T-cell (primary cell): ENCODE data around the gene TNS4. TPM values are rescaled to one million over a fixed set of nuclear protein-coding genes. Genes with fewer than 3 reads are reported as not detected.

Experiments
- ATAC-seq, 4 experiments: fragments of 200-7000 bp in 3 of 4; fragments of 150-1000 bp in 1 of 4; cut with Tn5 transposase; replicated peaks in 1 of 4; 1 replicate in 3 of 4; 2 replicates in 1 of 4; pipeline ENCODE4 v1.10.0; 2021; ENCODE audit warnings: moderate library complexity in 3 of 4, mild to moderate bottlenecking in 2 of 4, moderate number of reproducible peaks in 1 of 4
- CTCF ChIA-PET, 2 donors: fragments of 300-600 bp; sonication (Branson Sonifier 250); formaldehyde crosslinking; loops; one replicate each; lab custom pipeline; 2022; ENCODE audit warnings: antibody characterized with exemption in 2 of 2; lab: Charles Lee
- POLR2A ChIA-PET, 2 donors: fragments of 300-600 bp; sonication (Branson Sonifier 250); formaldehyde crosslinking; loops; one replicate each; lab custom pipeline; 2022; ENCODE audit warnings: antibody characterized with exemption in 2 of 2; lab: Charles Lee
- DNase-seq, 35 experiments: peaks; one replicate each; pipeline versions ENCODE4 v3.0.0 to v3.0.0-alpha.2; 2013 to 2023
- H3K27ac ChIP-seq: one replicate; pipeline ENCODE4 v1.5.1; 2013; ENCODE audit warnings: low read length
- H3K27me3 ChIP-seq, 2 experiments: replicated peaks in 1 of 2; 1 replicate in 1 of 2; 2 replicates in 1 of 2; pipeline versions ENCODE4 v1.6.1 to v1.7.0; 2013; ENCODE audit warnings: low read length in 1 of 2, mixed read lengths in 1 of 2; ENCODE audit not compliant: control insufficient read depth in 2 of 2, insufficient read depth in 2 of 2; ENCODE audit errors: extremely low read depth in 1 of 2
- H3K36me3 ChIP-seq, 2 donors: 1 replicate in 1 of 2; 2 replicates in 1 of 2; pipeline versions ENCODE4 v1.6.1 to v1.7.0; 2013; ENCODE audit warnings: low read length in 1 of 2; ENCODE audit not compliant: control insufficient read depth in 2 of 2, insufficient read depth in 1 of 2; ENCODE audit errors: extremely low read depth in 1 of 2
- H3K4me1 ChIP-seq, 2 experiments: 1 replicate in 1 of 2; 2 replicates in 1 of 2; pipeline versions ENCODE4 v1.6.1 to v1.7.0; 2013; ENCODE audit warnings: low read length in 2 of 2, mixed read lengths in 1 of 2; ENCODE audit not compliant: insufficient read depth in 2 of 2, control insufficient read depth in 1 of 2; ENCODE audit errors: extremely low read depth in 1 of 2
- H3K4me3 ChIP-seq, 2 donors: 1 replicate in 1 of 2; 2 replicates in 1 of 2; pipeline versions ENCODE4 v1.5.1 to v1.7.0; 2013; ENCODE audit warnings: mild to moderate bottlenecking in 2 of 2, low read length in 1 of 2, moderate library complexity in 1 of 2; ENCODE audit not compliant: control insufficient read depth in 1 of 2; ENCODE audit errors: extremely low read depth in 1 of 2
- H3K9me3 ChIP-seq: 2 replicates; pipeline ENCODE4 v1.7.0; 2013
- H3K27ac Mint-ChIP-seq, 2 donors: one replicate each; pipeline ENCODE4 v1.8.0; 2020 to 2021; ENCODE audit warnings: mild to moderate bottlenecking in 2 of 2, mixed read lengths in 2 of 2
- H3K27me3 Mint-ChIP-seq, 2 donors: one replicate each; pipeline ENCODE4 v1.8.0; 2021 to 2022; ENCODE audit warnings: mixed read lengths in 2 of 2
- H3K36me3 Mint-ChIP-seq: one replicate; pipeline ENCODE4 v1.8.0; 2021; ENCODE audit warnings: mixed read lengths
- H3K4me1 Mint-ChIP-seq, 3 donors: one replicate each; pipeline ENCODE4 v1.8.0; 2020 to 2022; ENCODE audit warnings: mixed read lengths in 3 of 3, mild to moderate bottlenecking in 1 of 3
- H3K4me3 Mint-ChIP-seq, 3 donors: one replicate each; pipeline ENCODE4 v1.8.0; 2020 to 2022; ENCODE audit warnings: mild to moderate bottlenecking in 3 of 3, mixed read lengths in 3 of 3, moderate library complexity in 3 of 3
- H3K9me3 Mint-ChIP-seq, 3 donors: one replicate each; pipeline ENCODE4 v1.8.0; 2020 to 2022; ENCODE audit warnings: mixed read lengths in 3 of 3
- WGBS: methylation state at CpG from one replicate; pipeline ENCODE4 v1.1.5; 2013; ENCODE audit warnings: missing lambda C conversion rate; ENCODE audit not compliant: insufficient coverage; 5-methylcytosine and 5-hydroxymethylcytosine counted together
- total RNA-seq, 35 experiments: library from RNA in 6 of 35; stranded (reverse) in 6 of 35; fragments of 120-200 nt in 1 of 35; gene quantifications; one replicate each; pipeline versions ENCODE4 v1.2.1 to v1.2.4 and lab custom pipeline; 2013 to 2026

Gene TNS4
- total RNA-seq, 5 donors from 2014 or later (not counting 1 experiment from before 2014, with no cell fraction given): 0.55 to 3.7 (median 0.66) TPM

DNA sequence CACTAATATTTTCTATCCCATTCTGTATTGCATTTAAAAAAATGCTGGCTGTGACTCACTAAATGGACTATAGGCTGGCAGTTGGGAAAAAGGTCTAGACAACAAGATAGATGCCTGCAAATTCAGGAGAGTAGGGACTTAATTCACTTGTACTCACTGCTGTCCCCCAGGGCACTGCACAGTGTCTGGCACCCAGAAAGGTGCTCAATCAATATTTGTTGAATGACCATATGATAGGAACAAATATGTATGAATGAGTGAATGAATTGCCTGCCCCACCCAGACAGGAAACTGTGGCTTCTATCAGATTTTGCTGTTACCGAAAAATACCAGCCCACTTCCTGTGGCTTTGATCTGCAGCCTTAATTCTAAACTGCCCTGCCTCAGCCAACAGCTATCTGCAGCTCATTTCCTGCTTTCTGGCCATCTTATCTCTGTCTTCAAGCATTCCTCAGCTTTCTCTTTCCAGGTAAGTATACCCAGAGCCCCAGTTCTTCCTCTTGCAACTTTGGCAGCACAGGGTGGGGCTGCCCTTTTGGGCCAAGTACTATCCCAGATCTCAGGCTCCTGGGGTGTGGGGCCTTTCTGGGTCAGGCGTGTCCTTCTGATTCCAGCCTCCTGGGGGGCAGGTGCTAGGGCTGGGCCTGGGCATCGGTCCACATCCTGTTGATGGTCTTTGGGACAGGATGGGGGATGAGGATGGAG is 15.3 kb upstream of the TNS4 start:
- peak; percentile 77 to 89 (median 84) for ATAC-seq
- 0% methylated on average over 1 of the region's 3 CpGs for WGBS
- Mint-ChIP-seq H3K4me1 (peaks cover 63 to 69% (median 67%) of the 10 kb centered on the region in 3 donors), H3K27me3 (peaks cover 0 to 4% of the 10 kb centered on the region in 2 donors), H3K27ac (peak overlapping the region; percentile 5 to 74), H3K36me3 (peaks cover 3% of the 10 kb centered on the region), H3K9me3 (no peaks in the 10 kb centered on the region), H3K4me3 (peak overlapping the region; percentile 55 to 78 (median 76))
- DNase-seq: peak in 34 of 35 experiments; percentile 37 to 90 (median 68)
- Histone ChIP-seq H3K27me3 (peaks cover 0 to 4% of the 10 kb centered on the region in 2 experiments), H3K36me3 (no peaks in the 10 kb centered on the region), H3K4me1 (peaks cover 54 to 77% of the 10 kb centered on the region in 2 experiments), H3K27ac (peak overlapping the region; percentile 25), H3K4me3 (peak overlapping the region; percentile 35 to 42), H3K9me3 (no peaks in the 10 kb centered on the region)
- POLR2A ChIA-PET: interaction anchor here (0.5 to 1.0 kb wide), 3 partner anchors 12 to 44 kb away, joined by 3 to 5 read pairs (median 3); no protein-coding TSS in a partner anchor
- CTCF ChIA-PET: interaction anchor here in 1 of 2 donors (0.5 to 2.2 kb wide), 10 partner anchors 16 to 1132 kb away, joined by 3 to 38 read pairs (median 4); partner anchors contain the start of gene TOP2A

- Histone ChIP-seq H3K27ac (peak overlapping the region; percentile 31), H3K4me1 (peaks cover 44 to 66% of the 10 kb centered on the region in 2 experiments), H3K4me3 (peak overlapping the region in 1 of 2 donors; percentile 42), H3K9me3 (no peaks in the 10 kb centered on the region), H3K36me3 (no peaks in the 10 kb centered on the region), H3K27me3 (peaks cover 0 to 4% of the 10 kb centered on the region in 2 experiments)
- peaks cover 58 to 63% (median 62%) of the 10 kb centered on the region in 3 donors for H3K4me1 Mint-ChIP-seq
- H3K36me3 Mint-ChIP-seq: no peaks in the 10 kb centered on the region
- WGBS: 9% methylated on average over 9 of the region's 11 CpGs
- H3K27ac Mint-ChIP-seq: peak overlapping the region in 1 of 2 donors; percentile 63
- H3K27me3 Mint-ChIP-seq: peaks cover 0 to 4% of the 10 kb centered on the region in 2 donors
- ATAC-seq (peak in 2 of 4 experiments; percentile 35 to 76), DNase-seq (peak in 27 of 35 experiments; percentile 17 to 71 (median 34))
- ChIA-PET CTCF (interaction anchor here in 1 of 2 donors (0.6 to 1.0 kb wide), 2 partner anchors 17 to 650 kb away, joined by 3 read pairs; no protein-coding TSS in a partner anchor), POLR2A (no interaction called here)
- H3K9me3 Mint-ChIP-seq: no peaks in the 10 kb centered on the region
- H3K4me3 Mint-ChIP-seq: peak overlapping the region; percentile 55 to 78 (median 76)
Measured at GRCh38 chr17:40515491-40516041, 14.1 kb upstream of the TNS4 start.

- no peak for DNase-seq
- Histone ChIP-seq H3K27me3 (peaks cover 0 to 4% of the 10 kb centered on the region in 2 experiments), H3K36me3 (no peaks in the 10 kb centered on the region), H3K4me1 (peaks cover 43 to 64% of the 10 kb centered on the region in 2 experiments), H3K9me3 (no peaks in the 10 kb centered on the region), H3K4me3 (no peak overlapping the region), H3K27ac (peak overlapping the region; percentile 31)
- 75% methylated on average over 4 of the region's 4 CpGs for WGBS
- ATAC-seq: peak in 1 of 4 experiments; percentile 23
- ChIA-PET POLR2A (no interaction called here), CTCF (interaction anchor here in 1 of 2 donors (0.6 to 1.0 kb wide), 2 partner anchors 17 to 650 kb away, joined by 3 read pairs; no protein-coding TSS in a partner anchor)
- Mint-ChIP-seq H3K27ac (peak overlapping the region in 1 of 2 donors; percentile 63), H3K4me1 (peaks cover 58 to 60% (median 59%) of the 10 kb centered on the region in 3 donors), H3K9me3 (no peaks in the 10 kb centered on the region), H3K4me3 (peak overlapping the region in 1 of 3 donors; percentile 78), H3K27me3 (peaks cover 0 to 4% of the 10 kb centered on the region in 2 donors), H3K36me3 (no peaks in the 10 kb centered on the region)
Measured at GRCh38 chr17:40515011-40515410, 13.6 kb upstream of the TNS4 start.

GRCh38 chr17:40514013-40514875 is 12.8 kb upstream of the TNS4 start:
- H3K36me3 Mint-ChIP-seq: no peaks in the 10 kb centered on the region
- peaks cover 0 to 4% of the 10 kb centered on the region in 2 donors for H3K27me3 Mint-ChIP-seq
- peaks cover 0 to 1% of the 10 kb centered on the region in 2 experiments for H3K27me3 ChIP-seq
- H3K4me1 Mint-ChIP-seq: peaks cover 55 to 58% (median 56%) of the 10 kb centered on the region in 3 donors
- ChIA-PET POLR2A (no interaction called here), CTCF (interaction anchor here in 1 of 2 donors (0.6 to 0.7 kb wide), 2 partner anchors 34 to 271 kb away, joined by 3 read pairs; no protein-coding TSS in a partner anchor)
- ATAC-seq: no peak
- no peaks in the 10 kb centered on the region for H3K9me3 ChIP-seq
- H3K4me1 ChIP-seq: peaks cover 41 to 56% of the 10 kb centered on the region in 2 experiments
- 93% methylated on average over 7 of the region's 7 CpGs for WGBS
- H3K27ac Mint-ChIP-seq: peak overlapping the region; percentile 5 to 34
- no peak for DNase-seq
- no peak overlapping the region for H3K4me3 ChIP-seq
- no peaks in the 10 kb centered on the region for H3K9me3 Mint-ChIP-seq
- peak overlapping the region in 1 of 3 donors; percentile 78 for H3K4me3 Mint-ChIP-seq
- H3K27ac ChIP-seq: no peak overlapping the region
- no peaks in the 10 kb centered on the region for H3K36me3 ChIP-seq

DNA sequence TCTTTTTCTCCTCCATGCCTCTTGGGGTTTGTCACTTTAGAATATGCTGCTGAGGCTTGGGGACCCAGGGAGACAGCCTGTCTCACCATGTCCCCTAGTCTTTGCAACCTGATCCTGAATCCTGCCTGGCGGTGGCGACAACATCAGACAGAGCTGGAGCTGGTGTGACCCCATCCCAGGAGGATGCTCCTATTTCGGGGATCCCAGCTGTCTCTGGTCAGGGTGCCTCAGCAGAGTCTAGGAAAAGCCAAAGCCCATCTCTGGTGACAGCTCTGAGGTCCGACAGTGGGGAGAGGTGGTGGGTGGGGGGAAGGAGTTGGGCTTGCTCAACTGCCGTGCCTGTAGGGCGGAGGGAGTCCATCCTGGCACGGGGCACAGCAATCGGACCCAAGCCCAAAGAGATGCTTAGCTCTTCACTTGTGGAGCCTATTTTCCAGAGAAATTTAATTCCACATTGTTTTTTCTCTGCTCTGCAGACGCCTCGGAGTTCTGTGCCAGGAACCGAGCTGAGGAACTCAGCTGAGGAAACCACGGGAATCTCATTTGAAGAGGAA is 10.3 kb upstream of the TNS4 start:
- WGBS: 100% methylated on average over 6 of the region's 12 CpGs
- H3K36me3 Mint-ChIP-seq: no peaks in the 10 kb centered on the region
- H3K27me3 Mint-ChIP-seq: peaks cover 0 to 4% of the 10 kb centered on the region in 2 donors
- POLR2A ChIA-PET: no interaction called here
- H3K27ac Mint-ChIP-seq: no peak overlapping the region
- no peaks in the 10 kb centered on the region for H3K9me3 Mint-ChIP-seq
- H3K36me3 ChIP-seq: no peaks in the 10 kb centered on the region
- CTCF ChIA-PET: interaction anchor here in 1 of 2 donors (1.5 kb wide), 1 partner anchor 49 kb away, joined by 3 read pairs; no protein-coding TSS in a partner anchor
- no peak overlapping the region for H3K27ac ChIP-seq
- no peaks in the 10 kb centered on the region for H3K27me3 ChIP-seq
- H3K4me1 ChIP-seq: peaks cover 21 to 31% of the 10 kb centered on the region in 2 experiments
- no peak for ATAC-seq
- no peak for DNase-seq
- no peak overlapping the region for H3K4me3 Mint-ChIP-seq
- H3K9me3 ChIP-seq: no peaks in the 10 kb centered on the region
- H3K4me1 Mint-ChIP-seq: peaks cover 32 to 36% (median 34%) of the 10 kb centered on the region in 3 donors
- H3K4me3 ChIP-seq: no peak overlapping the region
